A673 (cell line): Measurements from ENCODE around the gene SRXN1. TPM values are rescaled to one million over a fixed set of nuclear protein-coding genes. Genes with fewer than 3 reads are reported as not detected.

Source experiments
- BruUV-seq: library from RNA; stranded (reverse); fragments of 400-500 nt; replicated peaks from 2 replicates; lab custom pipeline; 2021; lab: Mats Ljungman, UMichigan
- CTCF ChIA-PET: fragments of 300-600 bp; sonication (Branson Sonifier 250); formaldehyde crosslinking; loops from one replicate; lab custom pipeline; 2022; ENCODE audit warnings: antibody characterized with exemption; lab: Charles Lee
- POLR2A ChIA-PET: fragments of 300-600 bp; sonication (Branson Sonifier 250); formaldehyde crosslinking; loops from one replicate; lab custom pipeline; 2022; ENCODE audit warnings: antibody characterized with exemption; ENCODE audit not compliant: low non-redundant PET; lab: Charles Lee
- DNase-seq: peaks from one replicate; pipeline ENCODE4 v3.0.0-alpha.2; 2015; ENCODE audit warnings: low spot score
- H3K27ac ChIP-seq: fragments of 200-600 bp; sonication (generic); 2 replicates; pipeline ENCODE4 v1.5.1; 2016; ENCODE audit warnings: mixed run types, low read depth, mild to moderate bottlenecking, mixed read lengths, antibody characterized with exemption, low read length; ENCODE audit not compliant: poor library complexity, severe bottlenecking
- H3K27me3 ChIP-seq: fragments of 200-600 bp; sonication (generic); replicated peaks from 2 replicates; pipeline ENCODE4 v1.6.1; 2017; ENCODE audit warnings: mixed run types, low read depth, mild to moderate bottlenecking, mixed read lengths, antibody characterized with exemption, low read length; ENCODE audit not compliant: insufficient read depth, poor library complexity
- H3K36me3 ChIP-seq: fragments of 200-600 bp; sonication (generic); 2 replicates; pipeline ENCODE4 v1.6.1; 2016; ENCODE audit warnings: mixed run types, mild to moderate bottlenecking, mixed read lengths, antibody characterized with exemption, low read length; ENCODE audit not compliant: insufficient read depth, poor library complexity, severe bottlenecking
- H3K4me1 ChIP-seq: fragments of 200-600 bp; sonication (generic); 2 replicates; pipeline ENCODE4 v1.6.1; 2017; ENCODE audit warnings: mixed run types, mild to moderate bottlenecking, mixed read lengths, antibody characterized with exemption, low read length; ENCODE audit not compliant: insufficient read depth, poor library complexity, severe bottlenecking
- H3K4me3 ChIP-seq: fragments of 200-600 bp; sonication (generic); 2 replicates; pipeline ENCODE4 v1.5.1; 2016; ENCODE audit warnings: low read depth, mixed run types, mild to moderate bottlenecking, mixed read lengths, low read length; ENCODE audit not compliant: poor library complexity, severe bottlenecking
- H3K9me3 ChIP-seq: fragments of 200-600 bp; sonication (generic); 2 replicates; pipeline ENCODE4 v1.6.1; 2016; ENCODE audit warnings: mixed run types, low read depth, mild to moderate bottlenecking, mixed read lengths, antibody characterized with exemption, low read length; ENCODE audit not compliant: poor library complexity, severe bottlenecking
- EZH2 ChIP-seq: fragments of 200-600 bp; sonication (generic); IDR thresholded peaks from 2 replicates; pipeline ENCODE4 v1.6.1; 2017; ENCODE audit warnings: borderline replicate concordance, low read depth, mild to moderate bottlenecking, mixed read lengths, antibody characterized with exemption, low read length; ENCODE audit not compliant: poor library complexity, severe bottlenecking
- intact Hi-C: fragments of 100-400 bp; cut with micrococcal nuclease; formaldehyde crosslinking; loops from one replicate; pipeline ENCODE4 v1.10.0; 2022; ENCODE audit not compliant: unreplicated experiment
- total RNA-seq: library from RNA; stranded (reverse); gene quantifications from 2 replicates; pipeline ENCODE4 v1.2.3, GENCODE V29; 2021
- TF ChIP-seq, protein P1 (sequence below): fragments of 300-800, 200-600 bp; sonication (generic); conservative IDR thresholded peaks from 2 replicates; pipeline ENCODE4 v1.5.1; 2017; ENCODE audit warnings: low read depth, mild to moderate bottlenecking, antibody characterized with exemption, low read length, moderate library complexity, mixed read lengths

The SRXN1 gene
- total RNA-seq, 1 experiment from 2014 or later: 11.5 TPM

GRCh38 chr20:664576-664975 is 11.6 kb upstream of the SRXN1 start:
- DNase-seq: no peak
- TF ChIP-seq, protein P1, sequence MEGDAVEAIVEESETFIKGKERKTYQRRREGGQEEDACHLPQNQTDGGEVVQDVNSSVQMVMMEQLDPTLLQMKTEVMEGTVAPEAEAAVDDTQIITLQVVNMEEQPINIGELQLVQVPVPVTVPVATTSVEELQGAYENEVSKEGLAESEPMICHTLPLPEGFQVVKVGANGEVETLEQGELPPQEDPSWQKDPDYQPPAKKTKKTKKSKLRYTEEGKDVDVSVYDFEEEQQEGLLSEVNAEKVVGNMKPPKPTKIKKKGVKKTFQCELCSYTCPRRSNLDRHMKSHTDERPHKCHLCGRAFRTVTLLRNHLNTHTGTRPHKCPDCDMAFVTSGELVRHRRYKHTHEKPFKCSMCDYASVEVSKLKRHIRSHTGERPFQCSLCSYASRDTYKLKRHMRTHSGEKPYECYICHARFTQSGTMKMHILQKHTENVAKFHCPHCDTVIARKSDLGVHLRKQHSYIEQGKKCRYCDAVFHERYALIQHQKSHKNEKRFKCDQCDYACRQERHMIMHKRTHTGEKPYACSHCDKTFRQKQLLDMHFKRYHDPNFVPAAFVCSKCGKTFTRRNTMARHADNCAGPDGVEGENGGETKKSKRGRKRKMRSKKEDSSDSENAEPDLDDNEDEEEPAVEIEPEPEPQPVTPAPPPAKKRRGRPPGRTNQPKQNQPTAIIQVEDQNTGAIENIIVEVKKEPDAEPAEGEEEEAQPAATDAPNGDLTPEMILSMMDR: no peak
- TF ChIP-seq EZH2: peak; percentile 27
- H3K36me3 ChIP-seq: no peaks in the 10 kb centered on the region
- no peaks in the 10 kb centered on the region for H3K9me3 ChIP-seq
- BruUV-seq: no TSS peak
- CTCF ChIA-PET: interaction anchor here (0.6 kb wide), 1 partner anchor 63 kb away, joined by 6 read pairs; no protein-coding TSS in a partner anchor
- no peaks in the 10 kb centered on the region for H3K4me1 ChIP-seq
- H3K4me3 ChIP-seq: no peak overlapping the region
- H3K27me3 ChIP-seq: peaks cover 56% of the 10 kb centered on the region
- POLR2A ChIA-PET: no interaction called here
- H3K27ac ChIP-seq: no peak overlapping the region
- intact Hi-C loops: no loop called here

GRCh38 chr20:664151-664550 is 11.2 kb upstream of the SRXN1 start:
- Histone ChIP-seq H3K27me3 (peaks cover 60% of the 10 kb centered on the region), H3K4me3 (no peak overlapping the region), H3K36me3 (no peaks in the 10 kb centered on the region), H3K4me1 (no peaks in the 10 kb centered on the region), H3K27ac (no peak overlapping the region), H3K9me3 (no peaks in the 10 kb centered on the region)
- no TSS peak for BruUV-seq
- CTCF ChIA-PET: interaction anchor here (0.6 kb wide), 1 partner anchor 64 kb away, joined by 6 read pairs; no protein-coding TSS in a partner anchor
- DNase-seq: no peak
- TF ChIP-seq EZH2: no peak
- intact Hi-C loops: no loop called here
- POLR2A ChIA-PET: no interaction called here

GRCh38 chr20:663315-664090 is 10.5 kb upstream of the SRXN1 start:
- H3K4me3 ChIP-seq: no peak overlapping the region
- intact Hi-C loops: no loop called here
- POLR2A ChIA-PET: no interaction called here
- no peak for DNase-seq
- H3K27ac ChIP-seq: no peak overlapping the region
- CTCF ChIA-PET: no interaction called here
- TF ChIP-seq, protein P1: no peak
- no peak for TF ChIP-seq EZH2
- BruUV-seq: no TSS peak
- no peaks in the 10 kb centered on the region for H3K9me3 ChIP-seq
- H3K27me3 ChIP-seq: peaks cover 60% of the 10 kb centered on the region
- H3K4me1 ChIP-seq: no peaks in the 10 kb centered on the region
- no peaks in the 10 kb centered on the region for H3K36me3 ChIP-seq
